GM12878 (cell line): Measurements from ENCODE around the gene PRM1. TPM values are rescaled to one million over a fixed set of nuclear protein-coding genes. Genes with fewer than 3 reads are reported as not detected.

Experiments
- ATAC-seq: fragments of 200-7000 bp; cut with Tn5 transposase; 3 replicates; pipeline ENCODE4 v1.9.1; 2020; ENCODE audit warnings: mild to moderate bottlenecking, moderate library complexity
- BruUV-seq: library from RNA; stranded (reverse); fragments of 400-500 nt; replicated peaks from 2 replicates; lab custom pipeline; 2021; lab: Mats Ljungman, UMichigan
- CTCF ChIA-PET: fragments of 300-600 bp; sonication (Branson Sonifier 250); formaldehyde crosslinking; extraction: SDS; loops from one replicate; lab custom pipeline; 2021; ENCODE audit warnings: inconsistent platforms; lab: Yijun Ruan, JAX
- POLR2A ChIA-PET: fragments of 350-600 bp; formaldehyde crosslinking; extraction: SDS; loops from one replicate; lab custom pipeline; 2021; ENCODE audit warnings: inconsistent platforms; lab: Charles Lee
- RAD21 ChIA-PET: fragments of 300-600 bp; sonication (Branson Sonifier 250); formaldehyde crosslinking; loops from one replicate; lab custom pipeline; 2023; ENCODE audit warnings: antibody characterized with exemption; ENCODE audit not compliant: unreplicated experiment; lab: Charles Lee
- SMC1A ChIA-PET: fragments of 300-600 bp; sonication (Branson Sonifier 250); formaldehyde crosslinking; loops from one replicate; lab custom pipeline; 2023; ENCODE audit not compliant: unreplicated experiment, uncharacterized antibody; lab: Charles Lee
- DNase-seq: peaks from one replicate; pipeline ENCODE4 v3.0.0-alpha.2; 2011; ENCODE audit warnings: low read depth, low spot score
- FAIRE-seq: peaks from 3 replicates; lab custom pipeline; 2011; peaks lifted over from hg19 to GRCh38; lab: Jason Lieb, UNC
- H2AFZ ChIP-seq: 2 replicates; pipeline ENCODE4 v1.6.0; 2011; ENCODE audit warnings: low read depth, low read length, control low read depth; ENCODE audit not compliant: control insufficient read depth
- H3K27ac ChIP-seq: 2 replicates; pipeline ENCODE4 v1.5.1; 2011; ENCODE audit warnings: control low read depth; ENCODE audit not compliant: control insufficient read depth, insufficient read depth
- H3K27me3 ChIP-seq, 2 experiments: replicated peaks in 1 of 2; 2 replicates each; pipeline versions ENCODE4 v1.6.0 to v1.6.1; 2011; ENCODE audit warnings: low read length in 1 of 2; ENCODE audit not compliant: control insufficient read depth in 2 of 2, insufficient read depth in 2 of 2
- H3K36me3 ChIP-seq, 2 experiments: 2 replicates each; pipeline ENCODE4 v1.5.1; 2011; ENCODE audit warnings: low read length in 1 of 2; ENCODE audit not compliant: control insufficient read depth in 2 of 2, insufficient read depth in 2 of 2
- H3K4me1 ChIP-seq: 2 replicates; pipeline ENCODE4 v1.6.1; 2011; ENCODE audit warnings: mild to moderate bottlenecking, low read length, moderate library complexity, mixed read lengths; ENCODE audit not compliant: control insufficient read depth, insufficient read depth
- H3K4me2 ChIP-seq: 2 replicates; pipeline ENCODE4 v1.6.0; 2011; ENCODE audit warnings: control low read depth; ENCODE audit not compliant: control insufficient read depth, insufficient read depth
- H3K4me3 ChIP-seq: fragments of 200-600 bp; sonication (generic); 2 replicates; pipeline ENCODE4 v1.5.1; 2016
- H3K79me2 ChIP-seq: 2 replicates; pipeline ENCODE4 v1.6.0; 2011; ENCODE audit warnings: low read length; ENCODE audit not compliant: control insufficient read depth, insufficient read depth
- H3K9ac ChIP-seq: 2 replicates; pipeline ENCODE4 v1.8.0; 2011; ENCODE audit warnings: low read length, control low read depth, mixed read lengths; ENCODE audit not compliant: control insufficient read depth, insufficient read depth
- H3K9me3 ChIP-seq: replicated peaks from 3 replicates; pipeline ENCODE4 v1.5.1; 2011; ENCODE audit warnings: mild to moderate bottlenecking, low read length; ENCODE audit not compliant: control insufficient read depth, insufficient read depth
- H4K20me1 ChIP-seq: 2 replicates; pipeline ENCODE4 v1.6.0; 2011; ENCODE audit not compliant: control insufficient read depth, insufficient read depth
- BCLAF1 ChIP-seq: fragments of 450-650 bp; IDR thresholded peaks from 2 replicates; pipeline ENCODE4 v1.6.1; 2017; ENCODE audit warnings: antibody characterized with exemption, mild to moderate bottlenecking, moderate library complexity
- BRCA1 ChIP-seq: IDR thresholded peaks from 2 replicates; pipeline ENCODE4 v1.6.1; 2011; ENCODE audit warnings: low read depth, low read length, improper control_type of control experiment
- JUNB ChIP-seq: IDR thresholded peaks from 2 replicates; pipeline ENCODE4 v1.6.1; 2016; ENCODE audit warnings: antibody characterized with exemption, mild to moderate bottlenecking
- PAX5 ChIP-seq: IDR thresholded peaks from 2 replicates; pipeline ENCODE4 v1.6.1; 2011; ENCODE audit warnings: low read depth, low read length, borderline replicate concordance
- PML ChIP-seq: IDR thresholded peaks from 2 replicates; pipeline ENCODE4 v1.6.1; 2012; ENCODE audit warnings: low read length, inconsistent platforms
- POLR2A ChIP-seq: IDR thresholded peaks from 2 replicates; pipeline ENCODE4 v1.6.1; 2011; ENCODE audit warnings: low read depth, mild to moderate bottlenecking, low read length
- RELB ChIP-seq: fragments of 450-650 bp; IDR thresholded peaks from 2 replicates; pipeline ENCODE4 v1.6.1; 2017; ENCODE audit warnings: low read depth, mild to moderate bottlenecking, moderate library complexity
- RFX5 ChIP-seq: IDR thresholded peaks from 2 replicates; pipeline ENCODE4 v1.6.1; 2011; ENCODE audit warnings: low read depth, low read length, improper control_type of control experiment
- SMC3 ChIP-seq: IDR thresholded peaks from 2 replicates; pipeline ENCODE4 v1.6.1; 2011; ENCODE audit warnings: low read length, improper control_type of control experiment, borderline replicate concordance
- STAT3 ChIP-seq: IDR thresholded peaks from 2 replicates; pipeline ENCODE4 v1.6.1; 2011; ENCODE audit warnings: low read depth, low read length, improper control_type of control experiment
- TARDBP ChIP-seq: IDR thresholded peaks from 2 replicates; pipeline ENCODE4 v1.6.1; 2016; ENCODE audit warnings: borderline replicate concordance
- TCF12 ChIP-seq: IDR thresholded peaks from 2 replicates; pipeline ENCODE4 v1.6.1; 2011; ENCODE audit warnings: low read depth, mild to moderate bottlenecking, low read length
- ZNF274 ChIP-seq: IDR thresholded peaks from one replicate; pipeline ENCODE4 v1.8.0; 2011; ENCODE audit not compliant: insufficient read length, insufficient read depth
- WGBS: methylation state at CpG from one replicate; pipeline ENCODE4 v1.1.6; 2016; ENCODE audit warnings: low lambda C conversion rate; ENCODE audit not compliant: insufficient replicate concordance, insufficient coverage; ENCODE audit errors: missing lambda C conversion rate; 5-methylcytosine and 5-hydroxymethylcytosine counted together
- in situ Hi-C: fragments of 300-500 bp; cut with MboI; formaldehyde crosslinking; loops from 9 replicates; pipeline ENCODE4 v1.14.3; 2018; ENCODE audit warnings: mixed read lengths
- intact Hi-C: fragments of 100-400 bp; cut with micrococcal nuclease; formaldehyde crosslinking; loops from one replicate; pipeline ENCODE4 v1.14.2; 2022; ENCODE audit not compliant: unreplicated experiment
- polyA plus RNA-seq, 11 experiments: library from polyadenylated mRNA; depleted of rRNA in 4 of 11; unstranded in 6 of 11; stranded (reverse) in 5 of 11; fragments of >200 nt; fragmentation: Nextera tagmentation in 4 of 11; fragmentation: Illumina TruSeq in 1 of 11; extraction: Ambion mirVana in 4 of 11; extraction: Trizol in 1 of 11; gene quantifications; 1 replicate in 1 of 11; 2 replicates in 10 of 11; pipeline versions ENCODE4 v1.2.1 to v1.2.3, GENCODE V29; 2011 to 2016; ENCODE audit warnings: inconsistent platforms in 2 of 11, missing spikeins in 2 of 11, low read depth in 1 of 11
- total RNA-seq, 4 experiments: library from RNA; depleted of rRNA in 3 of 4; stranded (reverse); fragments of >200 nt in 3 of 4; fragmentation: Illumina TruSeq in 1 of 4; extraction: Trizol in 1 of 4; gene quantifications; 2 replicates each; pipeline versions ENCODE4 v1.2.1 to v1.2.3, GENCODE V29; 2013 to 2021
- TF ChIP-seq, protein P1 (sequence below): IDR thresholded peaks from 2 replicates; pipeline ENCODE4 v1.6.1; 2011; ENCODE audit warnings: low read depth, low read length, improper control_type of control experiment, borderline replicate concordance
- TF ChIP-seq, protein P2 (sequence below): IDR thresholded peaks from 2 replicates; pipeline ENCODE4 v1.6.1; 2011; ENCODE audit warnings: borderline replicate concordance, low read depth, mild to moderate bottlenecking, moderate library complexity, low read length; ENCODE audit not compliant: insufficient read depth, poor library complexity, severe bottlenecking

The PRM1 gene
- total and polyA plus RNA-seq, 10 of the 15 experiments (the other 5 are each of a cell fraction or from before 2014, with no cell fraction given), result 0.20 TPM; not detected in 9

DNA sequence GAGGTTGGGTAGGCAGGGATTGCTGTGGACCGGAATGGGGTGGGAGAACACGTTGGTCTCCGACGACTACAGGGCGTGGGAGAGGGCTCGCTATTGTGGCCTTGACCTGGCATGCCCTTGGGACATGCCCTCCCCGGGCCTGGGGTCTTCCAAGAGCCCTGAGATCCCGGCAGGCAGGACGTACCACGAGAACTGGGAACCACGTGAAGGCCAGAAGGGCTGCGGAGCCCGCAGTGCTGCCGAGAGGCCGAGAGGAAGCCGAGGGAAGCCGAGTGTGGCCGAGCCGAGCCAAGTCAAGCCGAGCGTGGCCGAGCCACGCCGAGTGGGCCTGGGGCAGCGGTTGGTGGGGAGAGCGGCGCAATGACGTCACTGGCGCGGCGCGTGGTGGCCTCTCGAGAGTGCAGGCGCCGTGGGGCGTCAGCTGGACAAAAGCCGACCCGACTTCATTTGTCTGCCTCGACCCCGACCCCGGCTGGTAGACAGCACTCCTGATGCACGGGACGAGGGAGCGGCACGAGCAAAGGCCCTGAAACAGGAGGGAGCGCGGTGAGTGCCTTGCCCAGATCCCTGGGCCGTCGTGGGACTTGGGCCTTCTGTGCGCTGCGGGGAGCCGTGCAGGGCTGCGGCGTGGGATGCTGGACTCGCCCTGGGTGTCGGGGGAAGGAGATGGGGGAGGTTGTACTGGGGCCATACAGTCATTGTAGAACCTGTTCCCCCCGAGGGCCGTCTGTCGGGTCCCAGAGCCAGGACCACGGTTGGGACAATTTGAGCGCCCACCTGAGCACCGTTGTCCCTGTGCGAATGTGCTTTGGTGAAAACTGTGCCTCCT lies 31.7 kb downstream of the PRM1 start (continued):
- no peak for TF ChIP-seq BCLAF1
- no peak for TF ChIP-seq SMC3
- peak; percentile 76 for TF ChIP-seq POLR2A
- no peak for TF ChIP-seq JUNB
- TF ChIP-seq PAX5, result peak; percentile 27; the same call in 1 of the 2 replicates

DNA sequence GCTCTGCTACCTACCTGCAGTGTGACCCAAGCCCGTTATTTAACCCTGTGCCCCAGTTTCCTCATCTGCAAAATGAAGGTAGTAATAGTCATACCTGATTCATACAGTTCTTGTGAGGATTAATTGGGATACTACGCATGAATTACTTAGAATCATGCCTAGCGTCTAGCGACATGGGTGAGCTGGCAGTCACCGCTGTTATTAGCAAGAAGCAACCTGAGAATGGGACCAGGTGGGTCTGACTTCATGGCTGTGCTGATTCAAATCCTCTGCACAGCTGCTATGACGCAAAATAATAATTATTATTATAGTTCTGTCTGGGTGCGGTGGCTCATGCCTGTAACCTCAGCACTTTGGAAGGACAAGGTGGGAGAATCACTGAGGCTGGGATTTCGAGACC lies 33.0 kb downstream of the PRM1 start:
- H2AFZ ChIP-seq, result no peak overlapping the region; the same call in 1 of the 2 replicates
- no peaks in the 10 kb centered on the region for H4K20me1 ChIP-seq
- in situ Hi-C loops (no loop called here), intact Hi-C loops (no loop called here)
- no peaks in the 10 kb centered on the region for H3K27me3 ChIP-seq
- H3K4me1 ChIP-seq, result peaks cover 21% of the 10 kb centered on the region
- DNase-seq, result no peak
- no peak overlapping the region for H3K4me3 ChIP-seq
- POLR2A ChIA-PET, result interaction anchor here (1.4 kb wide), 1 partner anchor 12 kb away, joined by 3 read pairs; no protein-coding TSS in a partner anchor
- no peak overlapping the region for H3K9ac ChIP-seq
- RAD21 ChIA-PET, result interaction anchor here (1.0 to 3.3 kb wide), 4 partner anchors 12 to 142 kb away, joined by 3 to 13 read pairs (median 4); no protein-coding TSS in a partner anchor
- WGBS, result 34% methylated on average over 8 of the region's 8 CpGs
- TF ChIP-seq RELB (no peak), STAT3 (no peak), PML (no peak), TARDBP (no peak), JUNB (peak; percentile 54; the same call in 1 of the 2 replicates), TCF12 (0 out of 2 replicates have a peak, but pooled peaks have one; percentile 22), RFX5 (no peak), BRCA1 (no peak), ZNF274 (no peak)
- TF ChIP-seq, protein P1, sequence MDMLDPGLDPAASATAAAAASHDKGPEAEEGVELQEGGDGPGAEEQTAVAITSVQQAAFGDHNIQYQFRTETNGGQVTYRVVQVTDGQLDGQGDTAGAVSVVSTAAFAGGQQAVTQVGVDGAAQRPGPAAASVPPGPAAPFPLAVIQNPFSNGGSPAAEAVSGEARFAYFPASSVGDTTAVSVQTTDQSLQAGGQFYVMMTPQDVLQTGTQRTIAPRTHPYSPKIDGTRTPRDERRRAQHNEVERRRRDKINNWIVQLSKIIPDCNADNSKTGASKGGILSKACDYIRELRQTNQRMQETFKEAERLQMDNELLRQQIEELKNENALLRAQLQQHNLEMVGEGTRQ, result no peak
- TF ChIP-seq, protein P2, sequence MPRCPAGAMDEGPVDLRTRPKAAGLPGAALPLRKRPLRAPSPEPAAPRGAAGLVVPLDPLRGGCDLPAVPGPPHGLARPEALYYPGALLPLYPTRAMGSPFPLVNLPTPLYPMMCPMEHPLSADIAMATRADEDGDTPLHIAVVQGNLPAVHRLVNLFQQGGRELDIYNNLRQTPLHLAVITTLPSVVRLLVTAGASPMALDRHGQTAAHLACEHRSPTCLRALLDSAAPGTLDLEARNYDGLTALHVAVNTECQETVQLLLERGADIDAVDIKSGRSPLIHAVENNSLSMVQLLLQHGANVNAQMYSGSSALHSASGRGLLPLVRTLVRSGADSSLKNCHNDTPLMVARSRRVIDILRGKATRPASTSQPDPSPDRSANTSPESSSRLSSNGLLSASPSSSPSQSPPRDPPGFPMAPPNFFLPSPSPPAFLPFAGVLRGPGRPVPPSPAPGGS, result no peak
- SMC1A ChIA-PET, result interaction anchor here (0.9 to 3.3 kb wide), 6 partner anchors 12 to 135 kb away, joined by 3 to 15 read pairs (median 5); no protein-coding TSS in a partner anchor
- H3K9me3 ChIP-seq, result no peaks in the 10 kb centered on the region; the same call in 2 of the 3 replicates
- no TSS peak for BruUV-seq
- CTCF ChIA-PET, result interaction anchor here (0.6 to 2.1 kb wide), 4 partner anchors 9 to 1477 kb away, joined by 3 to 6 read pairs (median 4); no protein-coding TSS in a partner anchor
- no peak overlapping the region for H3K27ac ChIP-seq
- H3K79me2 ChIP-seq, result peaks cover 8% of the 10 kb centered on the region
- 0 out of 4 replicates have a peak, but pooled peaks cover 0 to 3% of the 10 kb centered on the region in 2 experiments for H3K36me3 ChIP-seq
- no peak for FAIRE-seq
- no peak overlapping the region for H3K4me2 ChIP-seq
- no peak for ATAC-seq
